CD14-positive monocyte (primary cell): ENCODE measurements around the gene ESYT1. TPM values are rescaled to one million over a fixed set of nuclear protein-coding genes. Genes with fewer than 3 reads are reported as not detected.

ENCODE experiments used
- DNase-seq, 3 donors: peaks; one replicate each; pipeline ENCODE4 v3.0.0-alpha.2; 2011 to 2022
- H2AFZ ChIP-seq: 2 replicates; pipeline ENCODE4 v1.6.0; 2012; ENCODE audit warnings: mild to moderate bottlenecking, low read depth, low read length, inconsistent platforms; ENCODE audit not compliant: insufficient read depth, poor library complexity, severe bottlenecking
- H3K27ac ChIP-seq, 2 donors: 1 replicate in 1 of 2; 2 replicates in 1 of 2; pipeline ENCODE4 v1.5.1; 2012 to 2013; ENCODE audit warnings: low read length in 2 of 2, control low read depth in 1 of 2, inconsistent platforms in 1 of 2, low read depth in 1 of 2, mild to moderate bottlenecking in 1 of 2
- H3K27me3 ChIP-seq, 2 donors: one replicate each; pipeline versions ENCODE4 v1.6.0 to v1.6.1; 2011 to 2013; ENCODE audit warnings: low read length in 2 of 2; ENCODE audit not compliant: control insufficient read depth in 2 of 2, insufficient read depth in 2 of 2
- H3K36me3 ChIP-seq, 2 donors: replicated peaks in 1 of 2; 1 replicate in 1 of 2; 2 replicates in 1 of 2; pipeline versions ENCODE4 v1.5.1 to v1.6.1; 2012 to 2013; ENCODE audit warnings: low read length in 2 of 2, control low read depth in 1 of 2, inconsistent platforms in 1 of 2, mild to moderate bottlenecking in 1 of 2; ENCODE audit not compliant: insufficient read depth in 2 of 2, control insufficient read depth in 1 of 2
- H3K4me1 ChIP-seq, 2 donors: 1 replicate in 1 of 2; 2 replicates in 1 of 2; pipeline versions ENCODE4 v1.5.1 to v1.6.1; 2012 to 2013; ENCODE audit warnings: low read length in 2 of 2, control low read depth in 1 of 2, inconsistent platforms in 1 of 2, mild to moderate bottlenecking in 1 of 2, moderate library complexity in 1 of 2; ENCODE audit not compliant: insufficient read depth in 2 of 2, control insufficient read depth in 1 of 2
- H3K4me2 ChIP-seq: replicated peaks from 2 replicates; pipeline ENCODE3; 2012; ENCODE audit warnings: low read length, moderate library complexity, mild to moderate bottlenecking; ENCODE audit not compliant: poor library complexity, severe bottlenecking; ENCODE audit errors: extremely low read depth
- H3K4me3 ChIP-seq, 3 experiments: fragments of 200-600 bp in 1 of 3; sonication (generic) in 1 of 3; replicated peaks in 1 of 3; 1 replicate in 2 of 3; 2 replicates in 1 of 3; pipeline ENCODE4 v1.5.1; 2011 to 2013; ENCODE audit warnings: low read length in 3 of 3, mild to moderate bottlenecking in 3 of 3, control low read depth in 2 of 3, low read depth in 2 of 3, inconsistent platforms in 1 of 3, moderate library complexity in 1 of 3
- H3K79me2 ChIP-seq: 2 replicates; pipeline ENCODE4 v1.6.0; 2012; ENCODE audit warnings: mild to moderate bottlenecking, control low read depth, inconsistent platforms, low read length, moderate library complexity; ENCODE audit not compliant: insufficient read depth
- H3K9ac ChIP-seq: 2 replicates; pipeline ENCODE4 v1.6.0; 2017; ENCODE audit warnings: low read length, mild to moderate bottlenecking; ENCODE audit not compliant: insufficient read depth, poor library complexity, severe bottlenecking
- H3K9me3 ChIP-seq, 2 donors: replicated peaks in 1 of 2; 1 replicate in 1 of 2; 2 replicates in 1 of 2; pipeline versions ENCODE4 v1.5.1 to v1.6.1; 2012 to 2013; ENCODE audit warnings: low read length in 2 of 2, control low read depth in 1 of 2; ENCODE audit not compliant: control insufficient read depth in 1 of 2, insufficient read depth in 1 of 2
- H4K20me1 ChIP-seq: 2 replicates; pipeline ENCODE4 v1.6.0; 2012; ENCODE audit warnings: mild to moderate bottlenecking, low read length, control low read depth, moderate library complexity; ENCODE audit not compliant: insufficient read depth
- H3K27ac Mint-ChIP-seq, 7 donors: one replicate each; pipeline ENCODE4 v1.8.0; 2020; ENCODE audit warnings: mild to moderate bottlenecking in 7 of 7, mixed read lengths in 7 of 7, moderate library complexity in 6 of 7, inconsistent platforms in 2 of 7
- H3K27me3 Mint-ChIP-seq, 3 donors: one replicate each; pipeline ENCODE4 v1.8.0; 2021 to 2022; ENCODE audit warnings: low read depth in 3 of 3, mild to moderate bottlenecking in 3 of 3, mixed read lengths in 3 of 3, moderate library complexity in 3 of 3, inconsistent platforms in 1 of 3
- H3K36me3 Mint-ChIP-seq, 2 donors: one replicate each; pipeline ENCODE4 v1.8.0; 2020; ENCODE audit warnings: mixed read lengths in 2 of 2, inconsistent platforms in 1 of 2, mild to moderate bottlenecking in 1 of 2
- H3K4me1 Mint-ChIP-seq: one replicate; pipeline ENCODE4 v1.8.0; 2020; ENCODE audit warnings: mild to moderate bottlenecking, mixed read lengths
- H3K4me3 Mint-ChIP-seq, 2 donors: one replicate each; pipeline ENCODE4 v1.8.0; 2020; ENCODE audit warnings: mild to moderate bottlenecking in 2 of 2, mixed read lengths in 2 of 2, moderate library complexity in 1 of 2
- H3K9me3 Mint-ChIP-seq, 7 donors: one replicate each; pipeline ENCODE4 v1.8.0; 2020 to 2022; ENCODE audit warnings: mixed read lengths in 7 of 7, mild to moderate bottlenecking in 6 of 7, moderate library complexity in 6 of 7, inconsistent platforms in 2 of 7
- WGBS: methylation state at CpG from one replicate; pipeline ENCODE4 v1.1.5; 2013; ENCODE audit warnings: missing lambda C conversion rate; ENCODE audit not compliant: insufficient coverage; 5-methylcytosine and 5-hydroxymethylcytosine counted together
- intact Hi-C, 2 donors: fragments of 100-400 bp; cut with micrococcal nuclease; formaldehyde crosslinking; loops; one replicate each; pipeline versions ENCODE4 v1.15.0 to v1.15.1; 2023
- polyA plus RNA-seq, 3 donors: library from polyadenylated mRNA; depleted of rRNA in 1 of 3; unstranded in 2 of 3; stranded (reverse) in 1 of 3; fragments of 300-500 nt in 2 of 3; fragments of >200 nt in 1 of 3; fragmentation: Illumina TruSeq in 2 of 3; gene quantifications; 1 replicate in 2 of 3; 2 replicates in 1 of 3; pipeline ENCODE4 v1.2.3, GENCODE V29; 2012 to 2021
- TF ChIP-seq, protein P1 (sequence below): fragments of 200-600 bp; IDR thresholded peaks from one replicate; pipeline ENCODE4 v1.8.0; 2022; ENCODE audit warnings: antibody characterized with exemption, mild to moderate bottlenecking

Gene ESYT1
- polyA plus RNA-seq, 3 donors = 74.2 to 81.1 (median 74.6) TPM

DNA sequence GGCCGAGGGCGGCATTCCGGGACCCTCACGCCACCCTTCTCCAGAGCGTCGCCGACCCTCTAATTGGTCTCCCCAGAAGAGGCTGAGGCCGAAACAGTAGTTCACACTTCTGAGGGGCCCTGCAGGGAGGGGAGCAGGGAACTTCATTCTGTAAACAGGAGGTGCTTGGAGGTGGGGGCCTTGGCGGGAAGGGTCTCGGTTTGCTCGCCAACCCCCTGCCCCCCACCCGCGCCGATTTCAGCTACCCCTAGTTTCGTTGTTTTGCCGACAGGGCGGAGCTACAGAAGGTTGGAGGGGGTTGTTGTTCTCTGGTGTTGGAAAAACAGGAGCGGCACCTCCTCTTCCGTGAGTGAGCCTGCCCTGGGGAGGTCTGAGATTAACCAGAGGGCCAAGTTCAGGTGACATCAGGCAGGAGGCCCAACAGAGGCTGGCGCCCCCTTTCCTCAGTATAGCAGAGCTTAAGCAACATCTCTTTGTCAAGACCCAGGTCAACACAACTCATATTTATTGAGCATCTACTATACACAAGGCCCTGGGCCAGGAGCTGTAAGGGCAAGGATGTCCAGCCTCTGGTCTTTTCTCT is 47.4 kb upstream of the ESYT1 start:
- no peak overlapping the region for H3K27ac ChIP-seq
- Mint-ChIP-seq H3K36me3 (peaks cover 3 to 5% of the 10 kb centered on the region in 2 donors), H3K27ac (no peak overlapping the region), H3K4me1 (peaks cover 19% of the 10 kb centered on the region), H3K4me3 (peak overlapping the region; percentile 84 to 93), H3K9me3 (peaks cover 0 to 5% (median 0%) of the 10 kb centered on the region in 7 donors), H3K27me3 (peaks cover 29 to 57% (median 44%) of the 10 kb centered on the region in 3 donors)
- H3K9me3 ChIP-seq = no peaks in the 10 kb centered on the region
- H3K79me2 ChIP-seq = no peaks in the 10 kb centered on the region
- DNase-seq = no peak
- peaks cover 20 to 21% of the 10 kb centered on the region in 2 donors for H3K4me1 ChIP-seq
- TF ChIP-seq, protein P1, sequence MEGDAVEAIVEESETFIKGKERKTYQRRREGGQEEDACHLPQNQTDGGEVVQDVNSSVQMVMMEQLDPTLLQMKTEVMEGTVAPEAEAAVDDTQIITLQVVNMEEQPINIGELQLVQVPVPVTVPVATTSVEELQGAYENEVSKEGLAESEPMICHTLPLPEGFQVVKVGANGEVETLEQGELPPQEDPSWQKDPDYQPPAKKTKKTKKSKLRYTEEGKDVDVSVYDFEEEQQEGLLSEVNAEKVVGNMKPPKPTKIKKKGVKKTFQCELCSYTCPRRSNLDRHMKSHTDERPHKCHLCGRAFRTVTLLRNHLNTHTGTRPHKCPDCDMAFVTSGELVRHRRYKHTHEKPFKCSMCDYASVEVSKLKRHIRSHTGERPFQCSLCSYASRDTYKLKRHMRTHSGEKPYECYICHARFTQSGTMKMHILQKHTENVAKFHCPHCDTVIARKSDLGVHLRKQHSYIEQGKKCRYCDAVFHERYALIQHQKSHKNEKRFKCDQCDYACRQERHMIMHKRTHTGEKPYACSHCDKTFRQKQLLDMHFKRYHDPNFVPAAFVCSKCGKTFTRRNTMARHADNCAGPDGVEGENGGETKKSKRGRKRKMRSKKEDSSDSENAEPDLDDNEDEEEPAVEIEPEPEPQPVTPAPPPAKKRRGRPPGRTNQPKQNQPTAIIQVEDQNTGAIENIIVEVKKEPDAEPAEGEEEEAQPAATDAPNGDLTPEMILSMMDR = no peak
- H3K9ac ChIP-seq = peak overlapping the region; percentile 9
- peaks cover 6 to 36% of the 10 kb centered on the region in 2 donors for H3K27me3 ChIP-seq
- no peaks in the 10 kb centered on the region for H3K36me3 ChIP-seq
- intact Hi-C loops = no loop called here
- H3K4me3 ChIP-seq = peak overlapping the region in 1 of 3 experiments; percentile 79
- WGBS = 34% methylated on average over 12 of the region's 20 CpGs
- H2AFZ ChIP-seq = peak overlapping the region; percentile 84
- H4K20me1 ChIP-seq = no peaks in the 10 kb centered on the region
- H3K4me2 ChIP-seq = peak overlapping the region; percentile 76

DNA sequence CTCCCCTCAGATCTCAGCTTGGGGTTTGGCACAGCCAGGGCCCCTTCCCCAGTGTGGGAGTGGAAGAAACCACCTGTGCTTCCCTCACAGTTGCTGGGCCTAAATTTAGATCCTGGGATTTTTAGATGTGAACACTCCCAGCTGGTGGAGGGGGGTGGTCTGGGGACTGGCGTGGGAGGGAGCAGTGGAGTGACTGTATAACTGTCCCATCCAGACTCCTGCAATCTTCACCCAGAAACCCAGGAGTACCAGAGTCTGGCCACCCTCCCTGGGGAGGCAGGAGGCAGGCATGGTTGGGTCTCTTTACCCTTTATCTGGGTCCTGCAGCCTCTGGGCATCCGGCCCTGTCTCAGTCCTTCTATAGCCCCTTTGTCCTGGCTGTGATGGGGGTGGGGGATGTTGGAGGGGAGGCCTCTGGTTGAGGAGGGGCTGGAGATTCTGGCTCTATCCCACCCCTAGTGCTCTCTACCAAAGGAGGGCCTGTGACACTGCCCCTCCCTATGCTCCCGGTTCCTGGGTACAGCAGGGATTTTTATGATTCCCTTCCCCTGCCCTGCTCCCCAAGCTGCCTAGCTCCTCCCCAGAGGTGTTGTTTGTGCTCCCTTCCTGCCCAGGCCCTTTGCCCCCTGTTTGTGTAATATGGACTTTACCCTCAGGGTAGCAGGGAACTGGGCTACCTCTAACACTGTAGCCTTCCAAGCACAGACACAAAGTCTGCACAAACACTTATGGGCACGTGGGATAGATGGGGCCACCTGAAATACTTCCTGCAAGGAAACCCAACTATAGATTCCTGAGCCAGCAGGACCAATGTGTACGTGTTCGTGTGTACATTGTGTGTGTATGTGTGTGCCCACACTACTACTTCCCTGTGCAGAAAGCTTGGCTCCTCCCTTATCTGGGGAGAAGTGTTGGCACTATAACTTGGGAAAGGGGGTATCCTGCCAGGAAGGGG is 46.4 kb upstream of the ESYT1 start:
- peaks cover 29 to 57% (median 44%) of the 10 kb centered on the region in 3 donors for H3K27me3 Mint-ChIP-seq
- H3K4me2 ChIP-seq = no peak overlapping the region
- peak overlapping the region in 1 of 2 donors; percentile 93 for H3K4me3 Mint-ChIP-seq
- no peak for DNase-seq
- no peaks in the 10 kb centered on the region for H3K79me2 ChIP-seq
- TF ChIP-seq, protein P1 = no peak
- peaks cover 19% of the 10 kb centered on the region for H3K4me1 Mint-ChIP-seq
- H3K27ac ChIP-seq = no peak overlapping the region
- no peak overlapping the region for H3K4me3 ChIP-seq
- H4K20me1 ChIP-seq = no peaks in the 10 kb centered on the region
- H3K27me3 ChIP-seq = peaks cover 6 to 36% of the 10 kb centered on the region in 2 donors
- H3K36me3 Mint-ChIP-seq = peaks cover 3 to 5% of the 10 kb centered on the region in 2 donors
- peaks cover 0 to 5% (median 0%) of the 10 kb centered on the region in 7 donors for H3K9me3 Mint-ChIP-seq
- no peak overlapping the region for H2AFZ ChIP-seq
- WGBS = no CpG with 5 or more reads among the region's 6 CpGs
- no peak overlapping the region for H3K9ac ChIP-seq
- intact Hi-C loops = no loop called here
- no peaks in the 10 kb centered on the region for H3K36me3 ChIP-seq
- no peaks in the 10 kb centered on the region for H3K9me3 ChIP-seq
- H3K27ac Mint-ChIP-seq = no peak overlapping the region
- H3K4me1 ChIP-seq = peaks cover 20 to 21% of the 10 kb centered on the region in 2 donors
